Stimulated activated CD8-positive, alpha-beta memory T cell treated with anti-CD3 and anti-CD28 coated beads, Interleukin-15, amount 100 ng/mL, for 48 hours (primary cell): ENCODE results near the gene ELMO1.

ENCODE experiments used
- DNase-seq, 2 donors: peaks; one replicate each; pipeline ENCODE4 v3.0.0-alpha.2; 2020; ENCODE audit warnings: low read depth in 2 of 2

The ELMO1 gene

GRCh38 chr7:37368540-37368939 lies 80.1 kb downstream of the ELMO1 start:
- DNase-seq, result no peak

GRCh38 chr7:37367010-37367409 lies 81.7 kb downstream of the ELMO1 start:
- DNase-seq, result no peak

GRCh38 chr7:37366445-37366844 lies 82.2 kb downstream of the ELMO1 start:
- DNase-seq, result no peak

DNA sequence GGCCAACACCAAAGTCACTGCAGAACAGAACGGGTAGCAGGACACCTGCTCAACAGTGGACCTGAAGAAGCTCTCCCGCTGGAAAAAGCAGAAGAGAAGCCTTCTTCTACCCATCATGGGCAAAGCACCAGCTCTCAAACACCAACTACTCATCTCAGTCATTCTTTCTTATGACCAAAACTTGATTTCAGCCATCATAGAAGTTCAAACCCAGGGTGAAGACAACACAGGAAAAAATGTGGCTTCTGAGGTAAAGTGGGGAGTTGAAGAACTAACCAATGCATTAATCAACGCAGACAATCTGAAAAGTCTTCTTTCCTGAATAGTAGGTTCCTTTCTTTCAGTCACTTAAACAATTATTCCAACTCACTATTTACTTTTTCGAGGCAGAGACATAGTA lies 83.3 kb downstream of the ELMO1 start:
- no peak for DNase-seq

DNA sequence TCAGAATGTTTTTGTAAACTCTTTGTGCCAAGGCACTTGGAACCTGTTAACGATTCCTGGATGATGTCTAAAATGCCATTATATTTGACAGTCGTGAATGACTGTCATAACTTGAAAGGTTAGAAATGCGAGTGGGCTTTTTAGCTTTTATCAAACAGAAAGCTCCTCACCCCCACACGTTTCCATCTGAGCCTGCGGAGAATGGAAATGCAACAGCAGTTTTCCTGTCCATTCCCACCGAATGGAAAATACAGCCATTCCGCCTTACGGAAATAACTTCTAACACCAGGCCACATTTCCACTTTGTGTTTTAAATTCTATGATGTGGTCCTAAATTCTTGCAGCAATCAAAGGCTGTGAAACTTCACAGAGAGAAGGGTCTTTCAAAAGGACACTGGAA lies 83.8 kb downstream of the ELMO1 start:
- no peak for DNase-seq

DNA sequence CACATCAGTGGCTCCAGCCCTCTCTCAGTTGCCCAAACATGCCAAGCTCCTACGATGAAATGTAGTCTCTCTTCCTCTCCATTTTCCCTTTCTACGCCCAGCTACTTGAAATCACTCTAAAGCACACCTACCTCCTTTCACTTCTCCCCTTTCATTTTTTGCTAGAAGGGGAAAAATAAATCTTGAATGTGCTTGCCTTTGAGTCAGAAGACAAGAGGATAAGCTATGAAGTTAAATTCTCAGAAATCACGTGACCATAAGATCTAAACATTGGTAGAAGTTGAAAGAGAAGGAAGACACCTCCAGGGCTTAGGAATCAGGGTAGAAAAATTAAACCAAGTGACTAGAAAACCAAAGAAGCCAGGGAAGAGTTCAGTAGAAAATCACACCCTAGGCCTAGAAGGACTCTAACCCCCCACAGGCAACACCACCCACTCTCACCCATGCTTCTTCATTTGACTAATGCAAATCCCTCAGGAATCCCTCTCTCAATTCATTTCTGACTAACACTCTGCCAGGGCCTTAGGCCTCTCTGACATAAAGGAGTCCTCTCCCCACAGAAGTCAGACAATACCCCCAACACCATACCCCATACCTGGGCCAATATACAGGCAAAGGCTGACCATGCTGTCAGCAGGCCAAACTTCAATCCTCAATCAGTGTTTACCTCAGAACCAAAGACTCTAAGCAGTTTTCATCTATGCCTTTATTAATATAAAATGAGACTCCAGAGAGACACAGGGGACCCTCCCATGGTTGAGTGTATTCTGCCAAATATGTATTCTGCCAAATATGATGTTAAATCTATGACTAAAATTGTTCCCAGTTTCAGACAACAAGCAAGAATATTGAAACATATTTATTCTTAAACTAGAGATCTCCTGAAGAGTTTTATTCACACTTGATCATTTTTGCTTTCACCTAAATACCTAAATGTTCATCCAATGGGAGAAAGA lies 84.8 kb downstream of the ELMO1 start:
- DNase-seq, result no peak

GRCh38 chr7:37362802-37363201 lies 85.9 kb downstream of the ELMO1 start:
- no peak for DNase-seq

- DNase-seq, result no peak
Observed at GRCh38 chr7:37360484-37360883, 88.2 kb downstream of the ELMO1 start.

- DNase-seq, result no peak
Observed at GRCh38 chr7:37359662-37360444, 88.8 kb downstream of the ELMO1 start.

DNA sequence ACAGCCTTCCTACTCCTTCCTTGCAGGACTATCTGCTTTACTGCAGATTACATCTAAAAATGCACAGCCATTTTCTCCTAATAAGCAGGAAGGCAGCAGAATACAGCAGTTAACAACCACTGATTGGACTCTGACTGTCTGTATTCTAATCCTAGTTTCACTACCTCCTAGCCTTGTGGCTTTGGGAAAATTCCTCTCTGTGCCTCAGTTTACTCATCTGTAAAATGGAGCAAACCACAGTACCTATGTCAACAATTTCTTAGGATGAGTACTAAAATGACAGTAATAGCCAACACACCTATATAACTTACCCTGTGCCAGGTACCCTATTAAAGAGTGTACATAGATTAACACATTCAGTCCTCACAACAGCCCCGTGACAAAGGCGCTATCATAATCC lies 89.5 kb downstream of the ELMO1 start:
- DNase-seq, result no peak

GRCh38 chr7:37357637-37357996 lies 91.0 kb downstream of the ELMO1 start:
- DNase-seq, result no peak

DNA sequence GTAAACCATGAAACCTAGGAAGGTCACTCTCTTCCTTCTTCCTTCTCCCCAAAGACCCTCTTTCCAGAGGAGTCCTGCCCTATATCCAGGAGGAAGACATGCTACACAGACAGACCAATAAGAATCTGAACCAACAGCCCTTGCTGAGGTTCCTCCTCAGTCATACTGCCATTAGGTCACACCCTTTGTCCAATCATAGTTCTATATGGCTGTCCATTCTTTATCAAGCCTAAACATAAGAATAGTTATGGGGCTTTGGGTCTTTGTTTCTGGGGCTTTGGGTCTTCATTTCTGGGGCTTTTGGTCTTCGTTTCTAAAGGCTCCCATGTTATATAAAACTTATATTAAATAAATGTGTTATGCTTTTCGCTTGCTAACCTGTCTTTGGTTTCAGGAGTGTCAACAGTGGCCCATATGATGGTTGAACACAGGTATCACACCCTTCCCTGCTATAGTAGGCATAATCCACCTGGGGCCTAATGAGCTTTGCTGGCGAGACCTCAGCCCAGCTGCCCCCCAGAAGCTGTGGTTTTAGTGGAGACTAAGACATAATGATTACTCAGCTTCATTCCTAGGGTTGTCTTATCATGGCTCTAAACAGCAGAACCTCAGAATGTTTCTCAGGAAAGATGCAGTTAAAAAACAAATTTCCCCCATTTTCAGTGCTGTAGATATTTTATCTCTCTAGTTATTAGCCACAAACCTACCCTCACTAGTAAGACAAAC lies 91.6 kb downstream of the ELMO1 start:
- DNase-seq, result no peak

DNA sequence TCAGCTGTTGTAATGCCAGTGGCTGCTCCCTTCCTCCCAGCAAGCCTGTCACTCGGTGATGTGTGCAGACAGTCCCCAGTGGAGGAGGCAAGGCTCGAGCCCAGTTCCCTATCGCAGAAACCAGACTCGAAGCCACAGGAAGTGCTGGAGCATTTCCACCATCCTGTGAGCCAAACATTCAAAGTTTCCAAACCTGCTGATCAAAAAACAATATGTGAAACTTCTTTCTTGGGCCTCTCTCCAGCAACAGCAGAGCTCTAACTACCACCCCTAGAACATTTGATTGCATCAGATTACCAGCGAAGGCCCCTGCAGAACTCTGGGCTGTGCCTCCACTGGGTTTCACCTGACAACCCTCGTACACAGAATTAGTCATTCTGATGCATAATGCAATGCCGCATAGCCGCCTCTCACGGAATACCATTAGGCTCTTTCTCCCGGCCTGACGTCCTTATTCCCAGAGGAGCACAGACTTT lies 94.0 kb downstream of the ELMO1 start:
- DNase-seq, result peak in 1 of 2 donors; percentile 50

GRCh38 chr7:37353949-37354655 lies 94.6 kb downstream of the ELMO1 start:
- DNase-seq, result no peak

DNA sequence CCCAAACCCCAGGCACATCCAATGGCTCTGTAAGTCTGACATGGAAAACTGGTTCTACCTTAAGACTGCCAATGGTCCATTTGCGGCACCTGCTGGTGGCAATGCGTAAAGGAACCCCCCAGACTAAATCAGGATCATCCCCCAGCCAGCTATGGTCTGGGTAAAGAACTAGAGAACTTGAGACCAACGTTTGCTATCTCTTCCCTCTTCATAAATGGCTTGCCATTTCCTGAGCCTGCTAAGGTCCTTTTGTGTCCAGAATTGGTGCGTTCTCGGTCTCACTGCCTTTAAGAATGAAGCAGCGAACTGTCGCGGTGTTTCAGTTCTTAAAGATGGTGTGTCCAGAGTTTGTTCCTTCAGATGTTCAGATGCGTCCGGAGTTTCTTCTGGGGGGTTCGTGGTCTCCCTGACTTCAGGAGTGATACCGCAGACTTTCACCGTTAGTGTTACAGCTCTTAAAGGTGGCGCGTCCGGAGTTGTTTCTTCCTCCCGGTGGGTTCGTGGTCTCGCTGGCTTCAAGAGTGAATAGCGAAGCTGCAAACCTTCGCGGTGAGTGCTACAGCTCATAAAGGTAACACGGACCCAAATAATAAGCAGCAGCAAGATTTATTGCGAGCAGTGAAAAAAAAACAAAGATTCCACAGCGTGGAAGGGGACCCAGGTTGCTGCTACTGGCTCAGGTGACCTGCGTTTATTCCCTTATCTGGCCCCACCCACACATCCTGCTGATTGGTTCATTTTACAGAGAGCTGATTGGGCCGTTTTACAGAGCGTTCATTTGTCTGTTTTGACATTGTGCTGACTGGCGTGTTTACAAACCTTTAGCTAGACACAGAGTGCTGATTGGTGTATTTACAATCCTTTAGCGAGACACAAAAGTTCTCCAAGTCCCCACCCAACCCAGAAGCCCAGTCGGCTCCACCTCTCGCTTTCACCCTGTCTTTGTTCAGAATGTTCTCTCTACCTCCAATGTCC lies 95.4 kb downstream of the ELMO1 start:
- DNase-seq, result peak in 1 of 2 donors; percentile 40

DNA sequence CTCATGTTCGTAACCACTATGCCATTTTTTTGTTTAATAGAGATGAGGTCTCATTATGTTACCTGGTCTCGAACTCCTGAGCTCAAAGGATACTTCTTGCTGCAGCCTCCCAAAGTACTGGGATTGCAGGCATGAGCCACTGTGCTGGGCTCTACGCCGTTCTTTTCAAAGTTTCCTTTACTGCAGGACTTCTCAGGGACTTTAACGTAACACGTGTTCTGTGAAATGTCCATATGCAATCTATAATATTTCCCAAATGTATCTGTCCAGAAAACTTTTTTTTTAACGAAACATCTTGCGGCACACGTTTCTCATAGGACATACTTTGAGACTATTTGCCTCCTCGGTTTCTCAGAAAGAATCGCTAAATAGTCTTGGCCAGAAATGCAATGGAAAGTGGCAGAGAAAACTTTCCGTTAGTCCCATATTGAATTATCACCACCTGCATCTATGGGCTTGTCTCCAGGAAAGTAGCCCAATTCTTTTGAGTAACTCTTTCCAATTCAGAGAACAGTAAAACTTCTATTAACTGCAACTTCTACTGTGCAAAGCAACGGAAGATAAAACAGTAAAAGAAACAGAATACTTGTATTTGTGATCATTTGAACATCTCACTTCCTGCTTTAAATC lies 96.3 kb downstream of the ELMO1 start:
- no peak for DNase-seq

- DNase-seq, result no peak
Observed at GRCh38 chr7:37351716-37352115, 96.9 kb downstream of the ELMO1 start.

DNA sequence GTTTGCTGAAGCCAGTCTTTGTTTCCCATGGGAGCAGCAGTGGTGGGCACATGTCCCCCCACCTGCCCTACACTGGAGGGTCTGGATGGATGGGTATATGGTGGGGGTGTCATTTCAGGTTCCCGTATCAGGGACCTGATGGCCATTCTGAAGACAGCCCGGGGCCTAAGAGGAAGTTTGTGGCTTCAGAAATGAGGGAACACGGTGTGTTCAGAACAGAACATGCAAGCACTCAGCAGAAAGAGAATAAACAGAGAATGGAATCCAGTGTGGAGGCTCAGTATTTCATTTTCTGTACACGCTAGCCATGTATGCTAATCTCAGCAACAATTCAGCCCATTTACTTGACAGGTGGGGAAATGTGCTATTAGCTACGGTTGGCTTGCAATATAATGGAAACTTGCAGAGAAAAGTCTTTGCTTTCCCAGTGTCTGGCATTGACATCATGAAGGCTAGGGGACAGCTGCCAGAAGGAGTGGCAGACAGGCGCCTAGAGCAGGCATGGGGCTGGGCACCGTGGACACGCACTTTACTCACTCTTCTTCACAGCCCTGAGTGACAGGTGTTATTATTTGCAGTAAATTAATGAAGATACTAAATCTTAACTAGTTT lies 98.6 kb downstream of the ELMO1 start:
- no peak for DNase-seq

- no peak for DNase-seq
Observed at GRCh38 chr7:37348982-37349381, 99.7 kb downstream of the ELMO1 start.
